Sigmoid colon (tissue), 7 donors: ENCODE results near the gene SDR9C7. TPM values are rescaled to one million over a fixed set of nuclear protein-coding genes. Genes with fewer than 3 reads are reported as not detected.

Source experiments
- DNase-seq: peaks from one replicate; pipeline ENCODE4 v3.0.0-alpha.2; 2019
- H3K27ac ChIP-seq, 4 donors: fragments of 200-600 bp; sonication (generic); one replicate each; pipeline ENCODE4 v1.5.1; 2016 to 2019; ENCODE audit warnings: mild to moderate bottlenecking in 1 of 4
- H3K27me3 ChIP-seq, 3 donors: fragments of 200-600 bp; sonication (generic); one replicate each; pipeline ENCODE4 v1.5.1; 2019; ENCODE audit warnings: mild to moderate bottlenecking in 1 of 3
- H3K36me3 ChIP-seq, 4 donors: fragments of 200-600 bp; sonication (generic); one replicate each; pipeline ENCODE4 v1.5.1; 2016 to 2019
- H3K4me1 ChIP-seq, 4 donors: fragments of 200-600 bp; sonication (generic); one replicate each; pipeline ENCODE4 v1.5.1; 2017 to 2019
- H3K4me3 ChIP-seq, 4 donors: fragments of 200-600 bp; sonication (generic); one replicate each; pipeline ENCODE4 v1.5.1; 2017 to 2019; ENCODE audit warnings: mild to moderate bottlenecking in 2 of 4, moderate library complexity in 1 of 4
- H3K9me3 ChIP-seq, 4 donors: fragments of 200-600 bp in 3 of 4; sonication (generic) in 3 of 4; one replicate each; pipeline versions ENCODE4 v1.5.1 to v1.6.1; 2013 to 2019
- CTCF ChIP-seq, 4 experiments: fragments of 450-650 bp in 3 of 4; fragments of 200-600 bp in 1 of 4; IDR thresholded peaks; one replicate each; pipeline ENCODE4 v1.5.1; 2016 to 2019; ENCODE audit warnings: antibody characterized with exemption in 4 of 4, mild to moderate bottlenecking in 3 of 4, moderate library complexity in 2 of 4
- EP300 ChIP-seq, 4 donors: sonication (generic); formaldehyde crosslinking; IDR thresholded peaks; one replicate each; pipeline ENCODE4 v1.6.1; 2017; ENCODE audit warnings: antibody characterized with exemption in 4 of 4
- POLR2A ChIP-seq, 2 donors: fragments of 450-650 bp; IDR thresholded peaks; one replicate each; pipeline ENCODE4 v1.6.1; 2016; ENCODE audit warnings: antibody characterized with exemption in 2 of 2, mild to moderate bottlenecking in 2 of 2, moderate library complexity in 2 of 2
- POLR2AphosphoS5 ChIP-seq, 4 donors: sonication (generic); formaldehyde crosslinking; IDR thresholded peaks; one replicate each; pipeline ENCODE4 v1.6.1; 2017; ENCODE audit warnings: antibody characterized with exemption in 4 of 4
- WGBS, 2 donors: extraction: QIAGEN DNeasy Blood & Tissue Kit; methylation state at CpG; one replicate each; pipeline ENCODE4 v1.1.7; 2013; 5-methylcytosine and 5-hydroxymethylcytosine counted together
- intact Hi-C: fragments of 100-400 bp; cut with DNase I; formaldehyde crosslinking; loops from one replicate; pipeline ENCODE4 v1.15.1; 2023
- polyA plus RNA-seq, 3 donors: library from polyadenylated mRNA; stranded (reverse); fragments of 200-250 nt; gene quantifications; one replicate each; pipeline ENCODE4 v1.2.3, GENCODE V29; 2013
- total RNA-seq, 4 donors: library from RNA; depleted of rRNA; stranded (reverse); fragments of >200 nt; gene quantifications; one replicate each; pipeline ENCODE4 v1.1.0, GENCODE V29; 2016
- donor health status: healthy with polysubstance abuse.
- donor health status: Bipolar disorder and iron deficiency.
- donor health status: healthy.

The SDR9C7 gene
- total and polyA plus RNA-seq, 7 donors, result 0.03 to 0.55 TPM; not detected in 5

- no peak for TF ChIP-seq POLR2A (IDR thresholded peaks at IDR 0.05)
- no peak for TF ChIP-seq POLR2AphosphoS5 (IDR thresholded peaks at IDR 0.05)
- no peak for TF ChIP-seq EP300 (IDR thresholded peaks at IDR 0.05)
- TF ChIP-seq CTCF (IDR thresholded peaks at IDR 0.05), result no peak
- Histone ChIP-seq H3K9me3 (no peaks in the 10 kb centered on the region), H3K36me3 (no peaks in the 10 kb centered on the region), H3K27ac (no peak overlapping the region), H3K27me3 (no peaks in the 10 kb centered on the region), H3K4me3 (no peak overlapping the region), H3K4me1 (peaks cover 0 to 4% (median 0%) of the 10 kb centered on the region in 4 donors)
- intact Hi-C loops, result no loop called here
- DNase-seq, result no peak
- 87 to 93% methylated on average over 2 of the region's 2 CpGs for WGBS, 2 donors
Measured at GRCh38 chr12:56935752-56936151, 1.5 kb upstream of the SDR9C7 start.

- intact Hi-C loops, result no loop called here
- no peak for DNase-seq
- TF ChIP-seq POLR2A (IDR thresholded peaks at IDR 0.05), result no peak
- no peak for TF ChIP-seq CTCF (IDR thresholded peaks at IDR 0.05)
- no peak for TF ChIP-seq EP300 (IDR thresholded peaks at IDR 0.05)
- no peak for TF ChIP-seq POLR2AphosphoS5 (IDR thresholded peaks at IDR 0.05)
- H3K9me3 ChIP-seq, result no peaks in the 10 kb centered on the region
- no peaks in the 10 kb centered on the region for H3K27me3 ChIP-seq
- H3K27ac ChIP-seq, result no peak overlapping the region
- H3K4me1 ChIP-seq, result peaks cover 0 to 4% (median 0%) of the 10 kb centered on the region in 4 donors
- no peaks in the 10 kb centered on the region for H3K36me3 ChIP-seq
- 28 to 65% methylated on average over 2 of the region's 2 CpGs for WGBS, 2 donors
- H3K4me3 ChIP-seq, result no peak overlapping the region
Measured at GRCh38 chr12:56935157-56935556, 949 bp upstream of the SDR9C7 start.

GRCh38 chr12:56932867-56933266, 1.3 kb downstream of the SDR9C7 start:
- WGBS, 2 donors, result 83 to 90% methylated on average over 1 of the region's 1 CpG
- intact Hi-C loops, result no loop called here
- Histone ChIP-seq H3K4me3 (no peak overlapping the region), H3K36me3 (no peaks in the 10 kb centered on the region), H3K9me3 (no peaks in the 10 kb centered on the region), H3K27ac (no peak overlapping the region), H3K4me1 (peaks cover 0 to 4% (median 0%) of the 10 kb centered on the region in 4 donors), H3K27me3 (no peaks in the 10 kb centered on the region)
- TF ChIP-seq CTCF (IDR thresholded peaks at IDR 0.05) (no peak), EP300 (IDR thresholded peaks at IDR 0.05) (no peak), POLR2AphosphoS5 (IDR thresholded peaks at IDR 0.05) (no peak), POLR2A (IDR thresholded peaks at IDR 0.05) (no peak)
- no peak for DNase-seq

GRCh38 chr12:56932146-56932545, 2.1 kb downstream of the SDR9C7 start:
- 73 to 92% methylated on average over 5 of the region's 5 CpGs for WGBS, 2 donors
- H3K27ac ChIP-seq, result peak overlapping the region in 1 of 4 donors; percentile 32
- no peaks in the 10 kb centered on the region for H3K27me3 ChIP-seq

More at GRCh38 chr12:56932146-56932545, 2.1 kb downstream of the SDR9C7 start:
- Histone ChIP-seq H3K36me3 (no peaks in the 10 kb centered on the region), H3K4me1 (peaks cover 0 to 4% (median 0%) of the 10 kb centered on the region in 4 donors), H3K4me3 (no peak overlapping the region), H3K9me3 (no peaks in the 10 kb centered on the region)
- no peak for TF ChIP-seq CTCF (IDR thresholded peaks at IDR 0.05)
- TF ChIP-seq POLR2A (IDR thresholded peaks at IDR 0.05), result no peak
- no peak for TF ChIP-seq POLR2AphosphoS5 (IDR thresholded peaks at IDR 0.05)
- TF ChIP-seq EP300 (IDR thresholded peaks at IDR 0.05), result no peak
- no peak for DNase-seq
- intact Hi-C loops, result no loop called here
